ENCODE data around the gene MYO3B.

The MYO3B gene

GRCh38 chr2:170237572-170238120 lies 59.7 kb downstream of the MYO3B start:
- DNase-seq = no peak

DNA sequence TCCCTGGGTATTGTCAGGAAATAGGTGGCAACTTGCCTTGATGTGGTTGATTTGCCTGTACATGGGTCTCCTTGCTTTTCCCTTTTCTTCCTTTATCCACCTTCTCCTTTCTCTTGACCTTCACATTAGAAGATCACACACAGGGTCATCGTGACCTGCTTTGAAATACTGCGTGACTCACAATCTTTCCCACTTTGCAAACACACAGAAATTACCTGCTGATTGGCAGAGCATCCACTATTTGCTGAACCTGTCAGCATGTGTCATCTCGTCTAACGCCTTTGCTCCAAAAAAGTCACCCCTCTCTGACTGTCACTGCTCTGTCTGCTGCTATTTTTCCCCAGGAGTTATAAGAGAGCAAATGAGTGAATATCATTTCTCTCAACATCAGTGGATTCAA lies 60.8 kb downstream of the MYO3B start:
- no peak for DNase-seq

DNA sequence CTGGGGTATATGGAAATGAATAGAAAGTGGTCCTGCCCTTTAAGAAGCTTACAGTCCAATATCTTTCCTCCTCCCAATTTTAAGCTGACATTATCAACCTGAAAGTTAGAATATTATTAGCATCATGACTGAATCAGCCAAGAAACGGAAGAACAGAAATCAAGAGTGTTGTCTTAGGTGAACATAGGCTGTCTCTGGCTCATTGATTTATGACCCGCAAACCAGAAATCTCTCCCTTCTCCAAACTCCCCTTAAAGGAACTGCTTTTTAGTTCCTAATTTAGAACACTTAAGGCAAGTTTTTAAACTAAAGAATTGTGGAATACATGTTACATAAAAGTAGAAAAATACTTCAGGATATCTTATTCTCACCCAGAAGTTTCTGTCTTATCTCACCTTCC lies 62.7 kb downstream of the MYO3B start:
- DNase-seq = no peak

DNA sequence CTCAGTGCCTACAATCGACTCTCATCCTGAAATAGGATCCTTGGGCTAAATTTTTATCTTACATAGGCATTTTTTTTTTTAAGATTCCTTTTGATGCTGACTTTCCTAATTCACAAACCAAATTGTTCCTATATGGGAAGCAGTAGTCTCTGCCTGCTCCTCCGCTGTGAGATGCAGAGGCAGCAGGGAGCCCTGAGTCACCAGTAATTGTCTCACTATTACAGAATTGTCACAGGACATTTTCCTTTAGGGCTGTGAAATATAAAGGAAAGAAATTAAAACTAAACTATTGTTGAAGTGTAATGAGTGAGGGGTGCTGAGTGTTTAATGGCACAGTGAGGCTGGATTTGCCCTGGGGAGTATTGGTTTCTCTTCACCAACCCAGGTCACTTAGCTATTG lies 63.8 kb downstream of the MYO3B start:
- no peak for DNase-seq

DNA sequence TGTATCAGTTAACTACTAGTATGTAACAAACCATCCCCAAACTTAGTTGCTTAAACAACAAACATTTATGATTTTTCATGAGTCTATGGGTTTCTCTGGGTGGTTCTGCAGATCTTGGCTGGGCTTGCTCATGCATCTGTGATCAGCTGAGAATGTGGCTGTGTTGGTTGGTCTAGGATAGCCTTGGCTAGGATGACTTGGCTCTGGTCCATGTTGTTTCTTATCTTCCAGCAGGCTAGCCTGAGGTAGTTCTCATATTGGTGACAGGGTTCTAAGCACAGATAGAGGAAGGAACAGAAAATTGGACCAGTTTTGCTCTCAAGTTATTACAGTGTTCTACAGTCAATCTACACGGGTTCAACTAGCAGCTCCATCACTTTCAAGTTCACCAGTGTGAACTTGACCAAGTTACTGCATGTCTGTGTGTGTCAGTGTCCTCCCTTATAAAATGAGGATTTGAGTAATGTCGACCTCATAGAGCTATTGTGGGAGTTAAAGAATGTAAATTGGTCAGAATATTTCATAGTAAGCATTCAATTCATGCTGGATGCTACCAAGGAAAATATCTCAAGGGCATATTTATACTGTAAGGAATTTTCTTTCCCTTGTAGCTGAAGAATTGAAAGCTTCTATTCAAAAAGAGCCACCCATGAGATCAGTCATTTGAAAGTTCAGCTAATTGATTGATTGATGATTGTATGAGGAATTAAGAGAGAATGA lies 65.3 kb downstream of the MYO3B start:
- DNase-seq = no peak

DNA sequence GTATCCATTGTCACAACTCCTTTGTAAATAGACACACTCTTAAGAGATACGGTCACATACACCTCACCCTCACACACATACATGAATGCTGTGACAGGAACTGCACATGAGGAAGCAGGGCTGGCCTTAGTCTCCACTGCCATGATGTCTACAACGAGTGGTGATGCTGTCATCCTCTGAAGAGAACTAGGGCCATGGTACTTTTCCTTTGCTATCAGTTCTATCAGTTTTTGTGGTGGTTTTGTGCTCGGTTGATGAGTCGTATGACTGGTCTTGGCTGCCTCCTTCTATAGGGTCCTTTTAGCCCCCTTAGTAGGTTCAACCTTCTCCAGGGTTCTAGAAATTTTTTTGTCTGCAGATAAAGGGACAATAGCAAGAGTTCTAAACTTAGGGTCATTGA lies 66.0 kb downstream of the MYO3B start:
- no peak for DNase-seq

GRCh38 chr2:170244555-170244954 lies 66.6 kb downstream of the MYO3B start:
- DNase-seq = no peak

- DNase-seq = no peak
Observed at GRCh38 chr2:170245312-170245711, 67.4 kb downstream of the MYO3B start.

DNA sequence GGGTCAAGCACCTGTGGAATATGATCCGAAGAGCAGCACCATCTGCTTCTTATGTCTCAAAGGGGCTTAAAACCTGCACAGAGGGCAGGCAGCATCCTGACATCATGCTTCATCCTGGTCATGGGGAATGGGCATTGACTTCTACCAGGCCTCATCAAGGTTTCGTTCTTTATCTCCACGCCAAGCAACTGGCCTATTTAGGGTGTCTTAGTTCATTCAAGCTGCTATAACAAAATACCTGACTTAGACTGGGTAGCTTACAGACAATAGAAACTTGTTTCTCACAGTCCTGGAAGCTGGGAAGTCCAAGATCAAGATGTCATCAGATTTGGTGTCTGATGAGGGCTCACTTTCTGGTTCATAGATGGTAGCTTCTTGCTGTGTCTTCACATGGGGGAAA lies 69.4 kb downstream of the MYO3B start:
- no peak for DNase-seq

DNA sequence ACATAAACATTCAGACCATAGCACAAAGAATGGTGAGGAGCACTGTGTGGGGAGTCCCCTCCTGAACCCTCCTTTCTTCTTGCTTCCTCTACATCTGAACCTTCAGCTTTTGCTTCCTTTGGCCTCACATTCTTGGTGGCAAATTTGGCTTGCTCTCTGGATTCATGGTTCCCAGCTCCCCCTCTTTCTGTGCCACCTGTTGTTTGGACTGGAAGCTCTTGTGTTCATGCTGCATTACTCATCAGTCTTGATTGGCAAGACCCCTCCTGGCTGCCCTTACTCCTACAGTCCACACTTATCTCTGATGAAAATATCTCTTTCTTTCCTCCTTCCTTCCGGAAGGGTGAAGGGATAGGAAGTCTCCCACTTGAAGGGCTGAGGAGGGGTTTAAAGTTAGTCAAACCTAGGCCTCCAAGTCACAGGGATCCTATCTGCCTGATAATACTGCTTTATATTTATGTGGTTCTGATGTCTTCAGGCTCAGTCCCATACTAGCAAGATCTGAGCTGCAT lies 70.0 kb downstream of the MYO3B start:
- no peak for DNase-seq

- no peak for DNase-seq
Observed at GRCh38 chr2:170248574-170249393, 70.8 kb downstream of the MYO3B start.

DNA sequence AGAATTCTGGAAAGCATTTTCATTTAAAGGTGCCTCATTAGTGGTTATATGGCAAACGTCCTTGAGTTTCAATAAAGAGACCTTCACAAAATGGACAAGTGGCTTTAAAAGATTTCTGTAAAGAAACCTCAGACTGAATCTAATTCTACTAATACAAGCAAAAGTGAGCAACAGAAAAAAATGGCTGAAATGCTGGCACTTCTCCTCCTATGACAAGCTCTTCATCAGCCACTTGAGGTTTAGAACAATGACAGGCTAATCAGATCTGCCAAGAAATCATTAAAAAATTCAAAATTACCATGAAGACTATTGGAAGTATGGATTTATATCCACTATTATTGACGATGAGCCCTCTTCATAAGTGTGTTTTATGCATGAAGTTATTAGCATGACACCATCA lies 71.8 kb downstream of the MYO3B start:
- no peak for DNase-seq

- no peak for DNase-seq
Observed at GRCh38 chr2:170250584-170250983, 72.6 kb downstream of the MYO3B start.

GRCh38 chr2:170252414-170252813 lies 74.5 kb downstream of the MYO3B start:
- no peak for DNase-seq

DNA sequence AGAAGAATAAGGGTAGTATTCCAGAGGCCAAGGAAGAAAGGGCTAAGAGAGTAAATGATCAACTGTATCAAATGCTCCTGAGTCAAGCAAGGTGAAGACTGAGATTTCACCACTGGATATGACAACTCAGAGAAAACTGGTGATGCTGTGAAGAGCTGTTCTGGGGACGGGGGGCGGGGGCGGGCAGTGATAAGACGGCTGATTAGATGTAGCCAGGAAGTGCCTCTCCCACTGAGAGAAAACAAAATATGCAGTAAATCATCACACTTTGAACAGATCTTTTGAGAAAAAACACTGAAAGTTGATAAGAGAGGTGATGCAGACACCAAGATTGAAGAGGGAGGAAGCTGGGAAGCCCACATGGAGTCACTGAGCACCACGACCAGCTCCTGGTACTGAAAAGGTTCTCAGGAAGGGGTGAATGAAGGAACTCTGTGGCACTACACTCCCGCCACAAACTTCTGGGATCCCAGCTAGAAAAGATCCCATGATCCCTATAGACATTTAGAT lies 75.8 kb downstream of the MYO3B start:
- no peak for DNase-seq

DNA sequence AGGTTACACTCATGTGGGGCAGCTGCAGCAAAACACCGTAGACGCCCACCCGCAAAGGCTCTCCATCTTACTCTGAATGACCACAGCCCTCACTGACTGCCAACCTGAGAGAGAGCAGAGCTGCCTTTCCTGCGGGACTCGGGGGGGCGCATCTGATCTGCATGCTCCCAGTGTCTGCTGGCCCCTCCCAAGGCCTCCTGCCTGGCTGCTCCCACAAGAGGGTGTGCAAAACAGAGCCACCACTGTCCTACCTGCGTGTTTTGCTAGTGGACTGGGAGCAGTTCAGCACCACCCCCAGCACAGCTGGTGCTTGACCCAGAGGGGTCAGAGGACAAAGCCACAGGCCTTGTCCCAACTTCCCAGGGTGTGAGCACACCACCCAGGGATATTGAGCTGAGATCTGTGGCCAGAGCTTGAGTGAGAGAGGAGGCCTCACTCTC lies 76.4 kb downstream of the MYO3B start:
- DNase-seq = no peak

DNA sequence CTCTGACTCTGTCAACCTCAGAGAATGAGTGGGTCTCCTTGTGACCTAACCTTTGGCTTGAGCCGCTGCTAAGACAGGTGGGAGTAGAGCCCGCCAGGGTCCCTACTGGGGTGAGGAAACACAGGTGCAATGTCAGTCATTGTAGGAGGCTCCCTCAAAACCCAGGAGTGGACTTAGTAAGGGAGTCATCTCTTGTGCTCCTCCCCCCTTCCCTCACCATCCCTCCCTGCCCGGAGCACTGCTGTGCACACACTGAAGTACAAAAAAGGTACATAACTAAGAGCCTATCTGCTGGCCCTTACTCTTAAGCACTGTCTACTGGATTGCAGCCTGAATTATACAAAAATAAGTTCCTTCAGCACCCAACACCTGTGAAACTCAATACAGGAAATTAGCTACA lies 77.2 kb downstream of the MYO3B start:
- no peak for DNase-seq

DNA sequence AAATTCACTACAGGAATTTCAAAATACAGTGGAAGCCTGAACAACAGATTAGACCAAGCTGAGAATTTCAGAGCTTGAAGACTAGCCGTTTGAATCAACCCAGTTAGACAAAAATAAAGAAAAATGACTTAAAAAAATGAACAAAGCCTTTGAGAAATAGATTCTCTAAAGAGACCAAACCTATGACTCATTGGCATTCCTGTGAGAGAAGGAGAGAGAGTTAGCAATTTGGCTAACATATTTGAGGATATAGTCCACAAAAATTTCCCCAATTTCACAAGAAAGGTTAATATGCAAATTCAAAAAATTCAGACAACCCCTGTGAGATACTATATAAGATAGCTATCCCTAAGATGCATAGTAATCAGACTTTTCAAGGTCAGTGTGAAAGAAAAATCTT lies 78.0 kb downstream of the MYO3B start:
- no peak for DNase-seq

- no peak for DNase-seq
Observed at GRCh38 chr2:170258382-170258781, 80.4 kb downstream of the MYO3B start.

GRCh38 chr2:170260188-170260587 lies 82.2 kb downstream of the MYO3B start:
- no peak for DNase-seq

GRCh38 chr2:170261566-170261965 lies 83.6 kb downstream of the MYO3B start:
- no peak for DNase-seq

GRCh38 chr2:170262343-170262742 lies 84.4 kb downstream of the MYO3B start:
- DNase-seq = no peak

DNA sequence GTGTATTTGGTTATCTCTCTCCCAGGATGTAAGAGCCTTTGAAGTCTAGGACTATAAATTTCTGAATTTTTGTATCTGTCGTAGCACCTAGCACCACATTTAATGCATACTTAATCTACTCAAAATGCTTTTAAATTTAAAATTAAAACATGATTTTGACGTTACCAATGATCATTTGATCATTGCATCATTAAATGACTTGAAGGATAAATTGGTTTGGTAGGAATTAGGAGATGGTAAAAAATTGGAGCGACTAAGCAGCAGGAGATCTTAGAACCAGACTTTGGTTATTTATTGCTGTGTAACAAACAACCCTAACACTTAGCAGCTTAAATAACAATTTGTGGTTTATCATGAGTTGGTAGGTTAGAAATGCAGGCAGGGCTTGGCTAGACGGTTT lies 84.9 kb downstream of the MYO3B start:
- no peak for DNase-seq

Data from GOT3 (cell line).